Stimulated activated CD8-positive, alpha-beta memory T cell treated with anti-CD3 and anti-CD28 coated beads, Interleukin-4, amount 100 ng/mL, for 24 hours (primary cell): ENCODE data around the gene PLIN4.
"Not testable (repeated sequence)": the region's sequence is repeated elsewhere in the genome, so short reads cannot be mapped to it uniquely, and the experiment has no call there.

Experiments
- DNase-seq: peaks from one replicate; pipeline ENCODE4 v3.0.0-alpha.2; 2020; ENCODE audit warnings: low read depth

PLIN4 gene

GRCh38 chr19:4518345-4519171, at the start of gene PLIN4:
PLIN4 (minus strand) TSS chr19:4518486; CDS start chr19:4518272, 214 bp downstream.
- no peak for DNase-seq

GRCh38 chr19:4567584-4568071, 49.3 kb upstream of the PLIN4 start:
- peak; percentile 43 for DNase-seq

GRCh38 chr19:4566402-4567051, 48.2 kb upstream of the PLIN4 start:
- DNase-seq = no peak

DNA sequence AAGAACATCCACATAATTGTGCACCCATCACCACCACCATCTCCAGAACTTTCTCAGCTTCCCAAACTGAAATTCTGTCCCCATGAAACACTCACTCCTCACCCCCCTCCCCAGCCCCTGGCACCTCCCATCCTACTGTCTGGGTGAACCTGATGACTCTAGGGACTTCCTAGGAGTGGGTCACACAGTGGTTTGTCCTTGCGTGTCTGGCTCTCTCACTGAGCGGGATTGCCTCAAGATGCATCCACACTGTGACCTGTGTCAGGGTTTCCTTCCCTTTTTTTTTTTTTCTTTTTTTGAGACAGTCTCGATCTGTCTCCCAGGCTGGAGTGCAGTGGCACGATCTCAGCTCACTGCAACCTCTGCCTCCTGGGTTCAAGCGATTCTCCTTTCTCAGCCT, 45.3 kb upstream of the PLIN4 start:
- DNase-seq = not testable (repeated sequence)

GRCh38 chr19:4562085-4562484, 43.8 kb upstream of the PLIN4 start:
- DNase-seq = not testable (repeated sequence)

DNA sequence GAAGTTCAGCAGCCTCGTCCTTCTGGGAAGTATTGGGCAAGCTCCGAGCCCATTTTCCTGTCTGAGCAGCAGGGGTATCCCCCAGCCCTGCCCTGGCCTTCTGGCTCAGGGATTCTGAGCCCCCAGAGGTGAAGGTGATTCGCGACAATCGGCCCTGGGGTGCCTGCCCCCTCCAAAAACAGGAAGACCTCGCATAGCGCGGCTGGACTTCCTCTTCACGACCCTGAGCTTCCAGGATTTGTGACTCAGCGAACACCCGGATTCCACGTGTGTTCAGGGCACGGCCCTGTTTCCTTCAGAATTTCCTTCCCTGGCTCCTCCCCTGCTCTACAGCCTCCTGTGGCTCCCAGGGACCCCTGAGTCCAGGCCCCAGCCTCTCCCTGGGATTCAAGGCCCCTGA, 41.3 kb upstream of the PLIN4 start, which contains the start of gene SEMA6B:
SEMA6B (minus strand) TSS at position 116 of the 400 bp plus-strand sequence. CDS start 1,227 bp downstream, outside the sequence.
- no peak for DNase-seq

DNA sequence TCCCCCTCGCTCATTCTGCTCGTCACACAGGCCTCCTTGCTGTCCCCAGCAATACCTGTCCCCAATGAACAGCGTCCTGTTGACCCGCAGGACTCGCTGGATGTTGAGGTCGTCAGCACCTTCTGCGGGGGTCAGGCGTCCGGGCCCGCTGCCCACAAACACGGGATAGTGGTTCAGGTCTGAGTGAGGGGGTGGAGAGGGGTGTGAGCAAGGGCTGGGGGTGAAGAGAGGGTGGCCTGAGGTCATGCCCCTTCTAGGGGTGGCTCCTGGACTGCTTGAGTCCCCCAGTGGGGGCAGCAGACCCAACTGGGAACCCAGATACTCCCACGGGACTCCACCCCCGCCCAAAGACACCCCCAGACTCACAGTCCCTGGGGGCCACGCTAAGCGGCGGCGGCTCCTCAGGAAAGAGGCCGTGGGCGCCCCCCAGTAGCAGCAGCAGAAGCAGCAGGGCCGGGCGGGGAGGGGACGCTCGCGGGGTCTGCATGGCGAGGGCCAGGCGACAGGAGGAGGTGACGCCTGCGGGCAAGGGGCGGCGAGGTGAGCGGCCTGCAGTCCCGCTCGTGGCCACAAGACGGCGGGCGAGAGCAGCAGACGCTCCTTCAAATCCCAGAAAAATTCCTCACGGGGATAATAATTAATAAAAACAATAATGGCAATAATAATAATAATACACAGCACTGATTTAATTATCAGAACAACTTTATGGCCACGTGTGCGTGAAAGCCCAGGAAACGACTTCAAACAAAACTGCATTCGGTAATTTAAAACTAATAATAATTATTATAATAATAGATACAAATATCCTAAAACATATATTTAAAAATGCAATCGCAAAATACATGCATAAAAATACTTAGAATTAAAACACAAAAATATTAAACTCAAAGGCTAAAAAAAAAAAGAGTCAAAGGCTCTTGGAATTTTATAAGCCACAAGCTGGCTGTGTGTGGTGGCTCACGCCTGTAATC, 40.0 kb upstream of the PLIN4 start:
- no peak for DNase-seq

GRCh38 chr19:4557144-4557970, 39.1 kb upstream of the PLIN4 start:
- no peak for DNase-seq

DNA sequence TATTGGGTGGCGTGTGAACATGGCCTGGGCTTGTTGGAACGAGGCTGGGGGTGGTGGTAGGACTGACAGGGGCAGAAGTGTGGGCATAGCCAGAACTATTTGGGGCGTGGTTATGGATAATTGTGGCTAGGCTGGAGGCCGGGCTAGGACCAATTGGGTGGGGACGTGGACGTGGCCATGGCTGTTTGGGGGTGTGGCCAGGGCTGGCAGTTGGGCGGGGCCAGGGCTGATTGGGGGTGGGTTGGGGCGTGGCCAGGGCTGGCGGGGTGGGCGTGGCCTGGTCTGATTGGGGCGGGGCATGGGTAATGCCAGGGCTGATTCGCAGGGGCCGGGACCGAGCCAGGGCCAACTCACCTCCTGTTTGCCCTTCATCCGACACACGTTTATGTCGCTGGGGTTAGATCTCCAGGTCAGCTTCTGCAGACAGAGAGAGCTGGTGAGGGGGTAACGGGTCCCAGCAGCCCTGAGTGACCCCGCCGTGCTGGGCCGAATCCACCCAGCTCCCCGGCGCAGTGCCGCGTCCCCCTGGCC, 38.4 kb upstream of the PLIN4 start:
- no peak for DNase-seq

DNA sequence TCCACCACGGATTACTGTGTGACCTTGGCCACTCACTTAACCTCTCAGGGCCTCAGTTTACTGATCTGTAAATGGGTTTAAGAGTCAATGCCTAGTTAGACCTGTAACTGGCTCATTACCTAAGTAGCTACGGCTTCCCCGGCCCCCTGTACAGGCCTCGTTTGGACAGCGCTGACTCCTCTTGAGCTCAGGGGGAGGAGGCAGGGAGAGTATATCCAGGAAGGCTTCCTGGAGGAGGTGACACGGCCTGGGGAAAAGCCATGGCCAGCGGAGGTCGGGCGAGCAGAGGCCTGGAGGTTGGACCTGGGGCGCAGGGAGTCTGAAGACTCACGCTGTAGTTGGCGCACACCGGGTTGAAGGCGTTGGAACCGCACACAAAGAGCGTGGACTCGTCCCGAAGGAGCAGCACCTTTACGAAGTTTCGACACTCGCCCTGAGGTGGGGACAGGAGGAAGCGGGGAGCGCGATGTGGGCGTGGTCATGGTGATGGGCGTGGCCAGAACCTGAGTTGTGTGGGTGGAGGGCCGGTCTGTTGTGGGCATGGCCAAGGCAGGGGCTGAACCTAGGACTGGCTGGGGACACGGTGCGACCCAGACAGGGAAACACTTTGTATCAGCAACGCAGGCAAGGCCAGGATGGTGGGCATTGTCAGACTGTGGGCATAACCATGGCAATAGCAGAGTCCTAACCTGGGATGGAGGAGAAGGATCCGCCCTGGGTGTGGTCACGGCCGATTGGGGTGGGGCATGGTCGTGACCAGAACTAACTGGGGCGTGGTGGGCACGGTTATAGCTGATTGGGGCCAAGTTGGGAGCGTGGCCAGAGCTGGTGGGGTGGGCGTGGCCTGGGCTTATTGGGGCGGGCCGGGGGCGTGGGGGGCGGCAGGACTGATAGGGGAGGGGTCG, 37.6 kb upstream of the PLIN4 start:
- no peak for DNase-seq

DNA sequence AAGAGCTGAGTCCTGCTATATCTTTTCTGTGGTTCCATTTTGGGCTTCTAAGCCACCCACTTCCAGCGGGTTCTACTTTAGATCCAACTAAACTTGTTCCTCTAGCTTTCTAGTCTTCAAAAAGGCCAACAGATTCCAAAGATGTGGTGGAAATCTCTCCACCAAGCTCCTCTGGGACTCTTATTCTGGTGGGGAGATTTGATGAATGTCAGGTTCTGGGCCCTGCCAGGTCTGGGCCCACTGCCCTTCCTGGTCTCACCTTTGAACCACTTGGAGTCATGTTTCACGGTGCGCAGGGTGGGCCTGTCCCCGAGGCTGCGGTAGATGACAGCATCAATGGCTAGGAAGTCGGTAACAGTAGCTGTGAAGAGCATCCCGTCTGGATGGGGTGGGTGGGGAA, 36.4 kb upstream of the PLIN4 start:
- no peak for DNase-seq

DNA sequence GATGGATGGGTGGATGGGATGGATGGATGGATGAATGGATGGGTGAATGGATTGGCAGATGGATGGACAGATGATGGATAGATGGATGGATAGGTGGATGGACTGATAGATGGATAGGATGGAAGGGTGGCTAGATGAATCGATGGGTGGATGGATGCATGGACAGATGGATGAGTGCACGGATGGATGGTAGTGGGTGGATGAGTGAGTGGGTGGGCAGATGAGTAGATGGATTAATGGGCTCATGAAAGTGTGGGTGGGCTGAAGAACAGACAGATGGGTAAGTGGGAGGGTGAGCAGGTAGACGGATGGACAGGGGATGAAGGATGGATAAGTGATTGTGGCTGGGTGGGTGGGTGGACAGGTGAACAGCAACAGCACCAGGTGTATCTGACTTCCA, 35.5 kb upstream of the PLIN4 start:
- no peak for DNase-seq

- DNase-seq = no peak
Measured at GRCh38 chr19:4553092-4553695, 34.9 kb upstream of the PLIN4 start.

DNA sequence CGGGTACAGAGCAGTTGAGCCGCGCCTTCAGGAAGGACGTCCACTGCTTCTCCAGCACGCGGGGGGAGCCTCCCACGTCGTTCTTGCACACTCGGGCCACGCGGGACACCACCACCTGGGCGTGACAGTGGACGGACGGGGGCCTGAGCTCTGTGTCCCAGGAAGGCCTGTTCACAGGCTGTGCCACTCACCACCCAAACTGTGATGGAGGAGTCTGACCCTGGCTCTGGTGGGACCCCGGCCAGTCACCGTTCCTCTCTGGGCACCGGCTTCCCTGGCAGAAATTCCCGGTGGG, 34.2 kb upstream of the PLIN4 start:
- no peak for DNase-seq

GRCh38 chr19:4550479-4551050, 32.3 kb upstream of the PLIN4 start:
- no peak for DNase-seq

GRCh38 chr19:4550018-4550417, 31.7 kb upstream of the PLIN4 start:
- DNase-seq = no peak

DNA sequence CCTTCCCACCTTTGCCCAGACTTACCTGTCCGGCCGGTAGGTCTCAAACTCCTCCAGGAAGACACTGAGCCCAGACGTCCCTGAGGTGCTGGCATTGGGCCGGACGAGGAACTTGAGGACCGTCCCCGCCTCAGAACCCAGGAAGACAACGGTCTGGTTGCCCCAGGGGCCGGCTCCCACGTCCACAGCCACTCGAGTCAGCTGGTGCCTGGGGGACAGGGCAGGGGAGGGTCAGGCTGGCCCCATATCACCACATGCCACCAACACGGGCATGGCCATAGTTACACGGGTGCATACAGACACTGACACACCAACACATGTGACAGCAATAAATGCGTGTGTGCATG, 29.9 kb upstream of the PLIN4 start:
- DNase-seq = no peak

- DNase-seq = no peak
Measured at GRCh38 chr19:4547303-4548237, 29.3 kb upstream of the PLIN4 start.
